ENCODE measurements around the gene SRL. TPM values are rescaled to one million over a fixed set of nuclear protein-coding genes. Genes with fewer than 3 reads are reported as not detected.

SRL gene
- total RNA-seq, 1 experiment from 2014 or later, result not detected

DNA sequence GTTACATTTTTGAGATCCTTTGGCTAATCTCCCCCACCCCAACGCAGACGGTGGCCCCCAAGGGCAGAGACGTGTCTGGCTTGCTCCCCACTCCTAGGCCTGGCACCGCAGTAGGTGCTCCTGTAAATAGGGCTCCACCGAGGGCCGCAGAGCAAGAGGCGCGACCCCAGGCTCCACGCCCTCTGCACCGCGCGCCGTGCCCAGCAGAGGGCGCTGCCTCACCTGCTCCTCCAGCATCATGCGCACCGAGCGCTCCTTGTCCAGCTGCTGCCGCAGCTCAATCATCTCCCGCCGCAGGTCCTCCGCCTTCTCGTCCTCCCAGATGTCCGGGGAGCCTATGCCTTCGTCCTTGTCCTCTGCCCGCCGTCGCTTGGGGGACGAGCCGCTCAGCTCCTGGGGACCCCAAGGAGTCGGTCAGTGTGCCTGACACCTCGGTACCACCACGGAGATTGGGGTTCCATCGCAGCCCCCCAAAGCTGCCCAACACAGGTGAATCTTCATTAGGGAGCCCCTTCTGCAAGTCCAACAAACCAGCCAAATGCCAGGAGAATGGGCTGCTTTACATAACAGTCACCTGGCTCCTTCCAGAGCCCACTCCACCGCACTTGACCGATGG, 19.8 kb upstream of the SRL start:
- CTCF ChIA-PET, result no interaction called here

DNA sequence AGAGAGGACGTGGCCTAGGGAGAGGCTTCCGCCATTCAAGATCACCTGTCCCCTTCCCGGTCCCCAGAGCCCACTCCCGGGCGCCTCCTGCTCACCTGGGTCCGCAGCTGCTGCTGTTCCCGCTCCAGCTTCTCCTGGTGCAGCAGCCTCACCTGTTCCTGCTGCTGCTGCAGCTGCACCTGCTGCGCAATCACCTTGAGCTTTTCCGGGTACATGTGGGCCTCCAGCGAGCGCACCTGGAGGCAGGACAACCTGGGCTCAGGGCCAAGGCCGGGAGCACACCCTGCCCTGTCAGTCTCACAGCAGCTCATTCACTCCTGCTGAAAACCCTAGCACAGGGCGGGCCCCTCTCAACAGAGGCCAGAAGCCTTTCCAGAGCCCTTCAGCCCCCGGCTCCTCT, 18.5 kb upstream of the SRL start:
- peaks cover 11% of the 10 kb centered on the region; the same call in 1 of the 2 replicates for H3K36me3 ChIP-seq (ENCODE audit: low read depth, low read length)
- no peaks in the 10 kb centered on the region for H3K9me3 ChIP-seq (ENCODE audit: low read length)
- H3K79me2 ChIP-seq (ENCODE audit: low read length), result peaks cover 26% of the 10 kb centered on the region
- H2AFZ ChIP-seq (ENCODE audit: low read length), result no peak overlapping the region
- no peak overlapping the region for H3K4me3 ChIP-seq (ENCODE audit: low read length)
- BruUV-seq (replicated peaks), result no TSS peak
- no peaks in the 10 kb centered on the region for H3K4me1 ChIP-seq (ENCODE audit: insufficient read depth, low read length)
- no peaks in the 10 kb centered on the region for H3K9me2 ChIP-seq (replicated peaks; ENCODE audit: low read length)
- no peaks in the 10 kb centered on the region for H3F3A ChIP-seq (ENCODE audit: low read length, unreplicated experiment)
- no peak overlapping the region for H3K4me2 ChIP-seq (ENCODE audit: low read length)
- no peaks in the 10 kb centered on the region for H3K27me3 ChIP-seq (ENCODE audit: low read length)
- ATAC-seq, result no peak
- H4K20me1 ChIP-seq (ENCODE audit: low read length), result 0 out of 2 replicates have a peak, but pooled peaks cover 5% of the 10 kb centered on the region
- no peak for TF ChIP-seq EZH2phosphoT487 (IDR thresholded peaks at IDR 0.05; ENCODE audit: borderline replicate concordance, low read length)
- intact Hi-C loops (cut with micrococcal nuclease), result no loop called here
- ChIA-PET CTCF (no interaction called here), POLR2A (ENCODE audit: unreplicated experiment) (no interaction called here)
- no peak overlapping the region for H3K9ac ChIP-seq (ENCODE audit: low read length)
- no peak overlapping the region for H3K27ac ChIP-seq (ENCODE audit: low read length)
- DNase-seq, result no peak

More for the DNA sequence above, 19.8 kb upstream of the SRL start:
- ATAC-seq (peak; percentile 38; the same call in 1 of the 2 replicates), DNase-seq (peak; percentile 19)
- no peaks in the 10 kb centered on the region for H3K9me2 ChIP-seq (replicated peaks; ENCODE audit: low read length)
- H3K4me1 ChIP-seq (ENCODE audit: insufficient read depth, low read length), result no peaks in the 10 kb centered on the region
- H3F3A ChIP-seq (ENCODE audit: low read length, unreplicated experiment), result no peaks in the 10 kb centered on the region
- intact Hi-C loops (cut with micrococcal nuclease), result no loop called here
- peaks cover 5% of the 10 kb centered on the region; the same call in 1 of the 2 replicates for H4K20me1 ChIP-seq (ENCODE audit: low read length)
- peaks cover 11% of the 10 kb centered on the region; the same call in 1 of the 2 replicates for H3K36me3 ChIP-seq (ENCODE audit: low read depth, low read length)
- no peak overlapping the region for H3K4me2 ChIP-seq (ENCODE audit: low read length)
- no TSS peak for BruUV-seq (replicated peaks)
- H3K9ac ChIP-seq (ENCODE audit: low read length), result no peak overlapping the region
- H3K4me3 ChIP-seq (ENCODE audit: low read length), result no peak overlapping the region
- peaks cover 39% of the 10 kb centered on the region for H3K79me2 ChIP-seq (ENCODE audit: low read length)
- no peaks in the 10 kb centered on the region for H3K9me3 ChIP-seq (ENCODE audit: low read length)
- TF ChIP-seq EZH2phosphoT487 (IDR thresholded peaks at IDR 0.05; ENCODE audit: borderline replicate concordance, low read length), result no peak
- TF ChIP-seq, protein P1, sequence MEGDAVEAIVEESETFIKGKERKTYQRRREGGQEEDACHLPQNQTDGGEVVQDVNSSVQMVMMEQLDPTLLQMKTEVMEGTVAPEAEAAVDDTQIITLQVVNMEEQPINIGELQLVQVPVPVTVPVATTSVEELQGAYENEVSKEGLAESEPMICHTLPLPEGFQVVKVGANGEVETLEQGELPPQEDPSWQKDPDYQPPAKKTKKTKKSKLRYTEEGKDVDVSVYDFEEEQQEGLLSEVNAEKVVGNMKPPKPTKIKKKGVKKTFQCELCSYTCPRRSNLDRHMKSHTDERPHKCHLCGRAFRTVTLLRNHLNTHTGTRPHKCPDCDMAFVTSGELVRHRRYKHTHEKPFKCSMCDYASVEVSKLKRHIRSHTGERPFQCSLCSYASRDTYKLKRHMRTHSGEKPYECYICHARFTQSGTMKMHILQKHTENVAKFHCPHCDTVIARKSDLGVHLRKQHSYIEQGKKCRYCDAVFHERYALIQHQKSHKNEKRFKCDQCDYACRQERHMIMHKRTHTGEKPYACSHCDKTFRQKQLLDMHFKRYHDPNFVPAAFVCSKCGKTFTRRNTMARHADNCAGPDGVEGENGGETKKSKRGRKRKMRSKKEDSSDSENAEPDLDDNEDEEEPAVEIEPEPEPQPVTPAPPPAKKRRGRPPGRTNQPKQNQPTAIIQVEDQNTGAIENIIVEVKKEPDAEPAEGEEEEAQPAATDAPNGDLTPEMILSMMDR (conservative IDR thresholded peaks at IDR 0.05; ENCODE audit: low read depth, low read length), result peak; percentile 66
- TF ChIP-seq EZH2 (IDR thresholded peaks at IDR 0.05; ENCODE audit: low read length, unreplicated experiment), result no peak
- POLR2A ChIA-PET (ENCODE audit: unreplicated experiment), result no interaction called here
- no peak overlapping the region for H2AFZ ChIP-seq (ENCODE audit: low read length)
- no peak overlapping the region for H3K27ac ChIP-seq (ENCODE audit: low read length)
- no peaks in the 10 kb centered on the region for H3K27me3 ChIP-seq (ENCODE audit: low read length)

DNA sequence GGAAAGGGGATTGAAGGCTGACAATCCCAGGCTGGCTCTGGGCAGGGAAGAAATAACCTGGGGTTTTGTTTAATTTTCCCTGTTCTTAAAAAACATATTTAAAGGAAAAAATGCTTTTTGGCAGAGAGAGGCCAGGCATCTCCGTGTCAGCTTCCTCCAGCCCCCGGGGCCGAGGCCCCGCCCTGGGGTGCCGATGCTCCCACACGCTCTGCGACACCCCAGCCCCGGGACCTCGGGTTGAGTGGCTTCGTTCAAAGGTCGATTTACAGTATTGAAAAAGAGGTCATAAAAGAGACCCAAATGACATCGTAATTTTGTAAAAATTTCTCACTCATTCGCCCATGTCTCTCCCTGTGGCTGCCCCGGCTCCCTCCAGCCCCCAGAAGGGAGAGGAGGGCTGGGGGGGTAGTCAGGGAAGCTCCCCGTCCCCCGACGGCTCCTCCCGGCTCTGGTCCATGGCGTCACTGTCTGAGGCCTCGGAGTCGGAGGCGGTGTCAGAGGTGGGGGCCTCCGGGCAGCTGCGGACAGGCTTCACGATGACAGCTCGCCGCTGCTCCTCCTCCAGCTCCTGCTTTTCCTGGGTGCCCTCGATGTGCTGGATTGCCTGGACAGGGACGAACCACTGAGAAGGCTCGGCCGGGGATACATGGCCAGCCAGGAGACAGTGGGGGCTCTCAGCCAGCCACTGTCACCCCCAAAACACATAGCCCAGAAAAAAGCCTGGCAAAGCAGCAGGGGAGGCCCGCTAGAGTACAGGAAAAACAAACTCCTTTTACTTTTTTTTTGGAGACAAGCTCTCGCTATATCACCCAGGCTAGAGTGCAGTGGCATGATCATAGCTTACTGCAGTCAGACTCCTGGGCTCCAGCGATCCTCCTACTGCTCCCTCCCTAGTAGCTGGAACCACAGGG, 16.0 kb upstream of the SRL start:
- Histone ChIP-seq H3K9ac (ENCODE audit: low read length) (no peak overlapping the region), H3K27ac (ENCODE audit: low read length) (no peak overlapping the region), H2AFZ (ENCODE audit: low read length) (no peak overlapping the region), H3K4me1 (ENCODE audit: insufficient read depth, low read length) (no peaks in the 10 kb centered on the region), H4K20me1 (ENCODE audit: low read length) (no peaks in the 10 kb centered on the region), H3K79me2 (ENCODE audit: low read length) (peaks cover 2% of the 10 kb centered on the region; the same call in 1 of the 2 replicates), H3K27me3 (ENCODE audit: low read length) (no peaks in the 10 kb centered on the region), H3K4me2 (ENCODE audit: low read length) (no peak overlapping the region), H3K9me2 (replicated peaks; ENCODE audit: low read length) (no peaks in the 10 kb centered on the region), H3K36me3 (ENCODE audit: low read depth, low read length) (peaks cover 11% of the 10 kb centered on the region; the same call in 1 of the 2 replicates), H3F3A (ENCODE audit: low read length, unreplicated experiment) (no peaks in the 10 kb centered on the region), H3K4me3 (ENCODE audit: low read length) (no peak overlapping the region), H3K9me3 (ENCODE audit: low read length) (no peaks in the 10 kb centered on the region)
- ChIA-PET CTCF (interaction anchor here (0.6 kb wide), 1 partner anchor 204 kb away, joined by 6 read pairs; no protein-coding TSS in a partner anchor), POLR2A (ENCODE audit: unreplicated experiment) (no interaction called here)
- intact Hi-C loops (cut with micrococcal nuclease), result no loop called here
- ATAC-seq (no peak), DNase-seq (no peak)
- no TSS peak for BruUV-seq (replicated peaks)
- TF ChIP-seq, protein P1 (conservative IDR thresholded peaks at IDR 0.05; ENCODE audit: low read depth, low read length), result no peak
- no peak for TF ChIP-seq EZH2phosphoT487 (IDR thresholded peaks at IDR 0.05; ENCODE audit: borderline replicate concordance, low read length)
- TF ChIP-seq EZH2 (IDR thresholded peaks at IDR 0.05; ENCODE audit: low read length, unreplicated experiment), result no peak

Data from PC-3 (cell line).